GM12878 (cell line): ENCODE results near the gene DISC1. TPM values are rescaled to one million over a fixed set of nuclear protein-coding genes. Genes with fewer than 3 reads are reported as not detected.

Experiments
- ATAC-seq: fragments of 200-7000 bp; cut with Tn5 transposase; 3 replicates; pipeline ENCODE4 v1.9.1; 2020; ENCODE audit warnings: mild to moderate bottlenecking, moderate library complexity
- BruUV-seq: library from RNA; stranded (reverse); fragments of 400-500 nt; replicated peaks from 2 replicates; lab custom pipeline; 2021; lab: Mats Ljungman, UMichigan
- CTCF ChIA-PET: fragments of 300-600 bp; sonication (Branson Sonifier 250); formaldehyde crosslinking; extraction: SDS; loops from one replicate; lab custom pipeline; 2021; ENCODE audit warnings: inconsistent platforms; lab: Yijun Ruan, JAX
- POLR2A ChIA-PET: fragments of 350-600 bp; formaldehyde crosslinking; extraction: SDS; loops from one replicate; lab custom pipeline; 2021; ENCODE audit warnings: inconsistent platforms; lab: Charles Lee
- RAD21 ChIA-PET: fragments of 300-600 bp; sonication (Branson Sonifier 250); formaldehyde crosslinking; loops from one replicate; lab custom pipeline; 2023; ENCODE audit warnings: antibody characterized with exemption; ENCODE audit not compliant: unreplicated experiment; lab: Charles Lee
- SMC1A ChIA-PET: fragments of 300-600 bp; sonication (Branson Sonifier 250); formaldehyde crosslinking; loops from one replicate; lab custom pipeline; 2023; ENCODE audit not compliant: unreplicated experiment, uncharacterized antibody; lab: Charles Lee
- DNase-seq: peaks from one replicate; pipeline ENCODE4 v3.0.0-alpha.2; 2011; ENCODE audit warnings: low read depth, low spot score
- FAIRE-seq: peaks from 3 replicates; lab custom pipeline; 2011; peaks lifted over from hg19 to GRCh38; lab: Jason Lieb, UNC
- H2AFZ ChIP-seq: 2 replicates; pipeline ENCODE4 v1.6.0; 2011; ENCODE audit warnings: low read depth, low read length, control low read depth; ENCODE audit not compliant: control insufficient read depth
- H3K27ac ChIP-seq: 2 replicates; pipeline ENCODE4 v1.5.1; 2011; ENCODE audit warnings: control low read depth; ENCODE audit not compliant: control insufficient read depth, insufficient read depth
- H3K27me3 ChIP-seq, 2 experiments: replicated peaks in 1 of 2; 2 replicates each; pipeline versions ENCODE4 v1.6.0 to v1.6.1; 2011; ENCODE audit warnings: low read length in 1 of 2; ENCODE audit not compliant: control insufficient read depth in 2 of 2, insufficient read depth in 2 of 2
- H3K36me3 ChIP-seq, 2 experiments: 2 replicates each; pipeline ENCODE4 v1.5.1; 2011; ENCODE audit warnings: low read length in 1 of 2; ENCODE audit not compliant: control insufficient read depth in 2 of 2, insufficient read depth in 2 of 2
- H3K4me1 ChIP-seq: 2 replicates; pipeline ENCODE4 v1.6.1; 2011; ENCODE audit warnings: mild to moderate bottlenecking, low read length, moderate library complexity, mixed read lengths; ENCODE audit not compliant: control insufficient read depth, insufficient read depth
- H3K4me2 ChIP-seq: 2 replicates; pipeline ENCODE4 v1.6.0; 2011; ENCODE audit warnings: control low read depth; ENCODE audit not compliant: control insufficient read depth, insufficient read depth
- H3K4me3 ChIP-seq: fragments of 200-600 bp; sonication (generic); 2 replicates; pipeline ENCODE4 v1.5.1; 2016
- H3K79me2 ChIP-seq: 2 replicates; pipeline ENCODE4 v1.6.0; 2011; ENCODE audit warnings: low read length; ENCODE audit not compliant: control insufficient read depth, insufficient read depth
- H3K9ac ChIP-seq: 2 replicates; pipeline ENCODE4 v1.8.0; 2011; ENCODE audit warnings: low read length, control low read depth, mixed read lengths; ENCODE audit not compliant: control insufficient read depth, insufficient read depth
- H3K9me3 ChIP-seq: replicated peaks from 3 replicates; pipeline ENCODE4 v1.5.1; 2011; ENCODE audit warnings: mild to moderate bottlenecking, low read length; ENCODE audit not compliant: control insufficient read depth, insufficient read depth
- H4K20me1 ChIP-seq: 2 replicates; pipeline ENCODE4 v1.6.0; 2011; ENCODE audit not compliant: control insufficient read depth, insufficient read depth
- ATF2 ChIP-seq: IDR thresholded peaks from 2 replicates; pipeline ENCODE4 v1.6.1; 2012; ENCODE audit warnings: low read length, inconsistent platforms
- E2F8 ChIP-seq: fragments of 450-650 bp; IDR thresholded peaks from 2 replicates; pipeline ENCODE4 v1.6.1; 2018; ENCODE audit warnings: mild to moderate bottlenecking, low read depth, moderate library complexity; ENCODE audit not compliant: partially characterized antibody
- MAX ChIP-seq: IDR thresholded peaks from 2 replicates; pipeline ENCODE4 v1.6.1; 2012; ENCODE audit warnings: low read depth, low read length, improper control_type of control experiment
- SKIL ChIP-seq: fragments of 450-650 bp; IDR thresholded peaks from 2 replicates; pipeline ENCODE4 v1.6.1; 2017; ENCODE audit warnings: mild to moderate bottlenecking, low read depth, inconsistent platforms; ENCODE audit not compliant: poor library complexity, severe bottlenecking
- ZBTB11 ChIP-seq: fragments of 450-650 bp; formaldehyde crosslinking; IDR thresholded peaks from 2 replicates; pipeline ENCODE4 v1.5.0; 2022; ENCODE audit warnings: mild to moderate bottlenecking, missing genetic modification characterization
- WGBS: methylation state at CpG from one replicate; pipeline ENCODE4 v1.1.6; 2016; ENCODE audit warnings: low lambda C conversion rate; ENCODE audit not compliant: insufficient replicate concordance, insufficient coverage; ENCODE audit errors: missing lambda C conversion rate; 5-methylcytosine and 5-hydroxymethylcytosine counted together
- in situ Hi-C: fragments of 300-500 bp; cut with MboI; formaldehyde crosslinking; loops from 9 replicates; pipeline ENCODE4 v1.14.3; 2018; ENCODE audit warnings: mixed read lengths
- intact Hi-C: fragments of 100-400 bp; cut with micrococcal nuclease; formaldehyde crosslinking; loops from one replicate; pipeline ENCODE4 v1.14.2; 2022; ENCODE audit not compliant: unreplicated experiment
- polyA plus RNA-seq, 11 experiments: library from polyadenylated mRNA; depleted of rRNA in 4 of 11; unstranded in 6 of 11; stranded (reverse) in 5 of 11; fragments of >200 nt; fragmentation: Nextera tagmentation in 4 of 11; fragmentation: Illumina TruSeq in 1 of 11; extraction: Ambion mirVana in 4 of 11; extraction: Trizol in 1 of 11; gene quantifications; 1 replicate in 1 of 11; 2 replicates in 10 of 11; pipeline versions ENCODE4 v1.2.1 to v1.2.3, GENCODE V29; 2011 to 2016; ENCODE audit warnings: inconsistent platforms in 2 of 11, missing spikeins in 2 of 11, low read depth in 1 of 11
- total RNA-seq, 4 experiments: library from RNA; depleted of rRNA in 3 of 4; stranded (reverse); fragments of >200 nt in 3 of 4; fragmentation: Illumina TruSeq in 1 of 4; extraction: Trizol in 1 of 4; gene quantifications; 2 replicates each; pipeline versions ENCODE4 v1.2.1 to v1.2.3, GENCODE V29; 2013 to 2021

DISC1 gene
- total and polyA plus RNA-seq, 10 of the 15 experiments (the other 5 are each of a cell fraction or from before 2014, with no cell fraction given) = 0.05 to 0.72 (median 0.19) TPM; not detected in 1

- Histone ChIP-seq H3K36me3 (no peaks in the 10 kb centered on the region), H2AFZ (no peak overlapping the region), H4K20me1 (no peaks in the 10 kb centered on the region), H3K9me3 (no peaks in the 10 kb centered on the region), H3K4me1 (no peaks in the 10 kb centered on the region), H3K9ac (no peak overlapping the region), H3K4me2 (no peak overlapping the region), H3K4me3 (no peak overlapping the region), H3K79me2 (no peaks in the 10 kb centered on the region), H3K27ac (no peak overlapping the region), H3K27me3 (no peaks in the 10 kb centered on the region)
- ChIA-PET RAD21 (no interaction called here), SMC1A (no interaction called here), CTCF (no interaction called here), POLR2A (no interaction called here)
- no peak for ATAC-seq
- in situ Hi-C loops = no loop called here
- TF ChIP-seq ZBTB11 (CRISPR knock-in tag) = no peak
- no peak for DNase-seq
- 35% methylated on average over 6 of the region's 6 CpGs for WGBS
- FAIRE-seq = no peak
- intact Hi-C loops = no loop called here
- BruUV-seq = no TSS peak
Observed at GRCh38 chr1:231938711-231939110, 312.1 kb downstream of the DISC1 start.

GRCh38 chr1:231939118-231939517, 312.5 kb downstream of the DISC1 start:
- H3K4me3 ChIP-seq = no peak overlapping the region
- H3K4me2 ChIP-seq = no peak overlapping the region
- in situ Hi-C loops = no loop called here
- H3K36me3 ChIP-seq = no peaks in the 10 kb centered on the region
- ChIA-PET POLR2A (no interaction called here), SMC1A (no interaction called here), CTCF (interaction anchor here (1.0 kb wide), 1 partner anchor 26 kb away, joined by 3 read pairs; no protein-coding TSS in a partner anchor), RAD21 (no interaction called here)
- H3K9me3 ChIP-seq = no peaks in the 10 kb centered on the region
- H3K9ac ChIP-seq = no peak overlapping the region
- FAIRE-seq = no peak
- H4K20me1 ChIP-seq = no peaks in the 10 kb centered on the region
- no peaks in the 10 kb centered on the region for H3K79me2 ChIP-seq
- H3K4me1 ChIP-seq = no peaks in the 10 kb centered on the region
- no peak overlapping the region for H3K27ac ChIP-seq
- 26% methylated on average over 4 of the region's 4 CpGs for WGBS
- intact Hi-C loops = no loop called here
- TF ChIP-seq E2F8 (no peak), MAX (no peak), SKIL (no peak), ATF2 (no peak)
- BruUV-seq = no TSS peak
- ATAC-seq = no peak
- no peak overlapping the region for H2AFZ ChIP-seq
- DNase-seq = no peak
- H3K27me3 ChIP-seq = no peaks in the 10 kb centered on the region
